ENCODE results near the gene PPP1R2.

Gene PPP1R2

GRCh38 chr3:195573611-195574496 lies 30.7 kb upstream of the PPP1R2 start:
- Histone ChIP-seq H3K27ac (ENCODE audit: extremely low read depth, low read depth, low read length) (no peak overlapping the region), H3K4me3 (ENCODE audit: low read depth, low read length) (no peak overlapping the region), H3K9me3 (ENCODE audit: control insufficient read depth, insufficient read depth, low read depth, low read length) (no peaks in the 10 kb centered on the region), H3K36me3 (ENCODE audit: control insufficient read depth in 2 of 2, insufficient read depth in 1 of 2, low read length in 2 of 2) (no peaks in the 10 kb centered on the region), H3K4me1 (ENCODE audit: control insufficient read depth, insufficient read depth, low read length) (no peaks in the 10 kb centered on the region)
- TF ChIP-seq OSR2 (tag by site-specific recombination; IDR thresholded peaks at IDR 0.05) (no peak), ZBTB10 (tag by site-specific recombination; IDR thresholded peaks at IDR 0.05) (no peak), ZFP41 (tag by site-specific recombination; IDR thresholded peaks at IDR 0.05; ENCODE audit: borderline replicate concordance) (no peak), ZNF791 (tag by site-specific recombination; IDR thresholded peaks at IDR 0.05) (no peak), ZNF488 (tag by site-specific recombination; IDR thresholded peaks at IDR 0.05) (no peak)
- ChIA-PET POLR2A (no interaction called here), CTCF (interaction anchor here (0.6 kb wide), 1 partner anchor 859 kb away, joined by 3 read pairs; no protein-coding TSS in a partner anchor)

GRCh38 chr3:195571361-195571760 lies 28.2 kb upstream of the PPP1R2 start:
- Histone ChIP-seq H3K36me3 (ENCODE audit: control insufficient read depth in 2 of 2, insufficient read depth in 1 of 2, low read length in 2 of 2) (no peaks in the 10 kb centered on the region), H3K4me1 (ENCODE audit: control insufficient read depth, insufficient read depth, low read length) (no peaks in the 10 kb centered on the region), H3K9me3 (ENCODE audit: control insufficient read depth, insufficient read depth, low read depth, low read length) (no peaks in the 10 kb centered on the region), H3K4me3 (ENCODE audit: low read depth, low read length) (no peak overlapping the region), H3K27ac (ENCODE audit: extremely low read depth, low read depth, low read length) (no peak overlapping the region)
- TF ChIP-seq ZNF510 (tag by site-specific recombination; IDR thresholded peaks at IDR 0.05; ENCODE audit: insufficient replicate concordance) (no peak), PRDM1 (tag by site-specific recombination; IDR thresholded peaks at IDR 0.05) (peak; percentile 23; the same call in 1 of the 2 replicates), IKZF3 (tag by site-specific recombination; IDR thresholded peaks at IDR 0.05) (no peak)
- ChIA-PET CTCF (interaction anchor here (0.7 kb wide), 1 partner anchor 111 kb away, joined by 4 read pairs; no protein-coding TSS in a partner anchor), POLR2A (no interaction called here)

GRCh38 chr3:195570912-195571311 lies 27.8 kb upstream of the PPP1R2 start:
- H3K4me1 ChIP-seq (ENCODE audit: control insufficient read depth, insufficient read depth, low read length): no peaks in the 10 kb centered on the region
- POLR2A ChIA-PET: no interaction called here

More at GRCh38 chr3:195570912-195571311, 27.8 kb upstream of the PPP1R2 start:
- no peaks in the 10 kb centered on the region for H3K9me3 ChIP-seq (ENCODE audit: control insufficient read depth, insufficient read depth, low read depth, low read length)
- no peak overlapping the region for H3K27ac ChIP-seq (ENCODE audit: extremely low read depth, low read depth, low read length)
- H3K36me3 ChIP-seq (ENCODE audit: control insufficient read depth in 2 of 2, insufficient read depth in 1 of 2, low read length in 2 of 2): no peaks in the 10 kb centered on the region
- peak; percentile 53 for TF ChIP-seq REST (tag by site-specific recombination; IDR thresholded peaks at IDR 0.05)
- TF ChIP-seq ZNF596 (tag by site-specific recombination; IDR thresholded peaks at IDR 0.05): no peak
- CTCF ChIA-PET: interaction anchor here (0.7 kb wide), 1 partner anchor 110 kb away, joined by 4 read pairs; no protein-coding TSS in a partner anchor
- H3K4me3 ChIP-seq (ENCODE audit: low read depth, low read length): no peak overlapping the region
